HepG2 (cell line): ENCODE results near the gene SFXN2. TPM values are rescaled to one million over a fixed set of nuclear protein-coding genes. Genes with fewer than 3 reads are reported as not detected.

Experiments used
- KDM2A ChIP-seq: sonication (generic); formaldehyde crosslinking; IDR thresholded peaks from 2 replicates; pipeline ENCODE4 v1.4.0; 2020; ENCODE audit warnings: low read depth, missing genetic modification reagents, borderline replicate concordance
- RFX1 ChIP-seq: fragments of 450-650 bp; IDR thresholded peaks from 2 replicates; pipeline ENCODE4 v1.6.1; 2017
- STAT5B ChIP-seq: sonication (generic); formaldehyde crosslinking; IDR thresholded peaks from 2 replicates; pipeline ENCODE4 v1.4.0; 2020; ENCODE audit warnings: missing genetic modification reagents
- ZNF10 ChIP-seq: sonication (generic); formaldehyde crosslinking; IDR thresholded peaks from 2 replicates; pipeline ENCODE4 v1.4.0; 2020; ENCODE audit warnings: mild to moderate bottlenecking, low read depth, missing genetic modification reagents, borderline replicate concordance
- ZNF230 ChIP-seq: sonication (generic); formaldehyde crosslinking; IDR thresholded peaks from 2 replicates; pipeline ENCODE4 v1.4.0; 2020; ENCODE audit warnings: mild to moderate bottlenecking, missing genetic modification reagents
- ZNF703 ChIP-seq: sonication (generic); formaldehyde crosslinking; IDR thresholded peaks from 2 replicates; pipeline ENCODE4 v1.5.1; 2020; ENCODE audit warnings: missing genetic modification reagents, mild to moderate bottlenecking, moderate library complexity, borderline replicate concordance
- ZNF724P ChIP-seq: sonication (generic); formaldehyde crosslinking; IDR thresholded peaks from 2 replicates; pipeline ENCODE4 v1.8.0; 2022; ENCODE audit warnings: missing genetic modification reagents, borderline replicate concordance
- ZNF781 ChIP-seq: sonication (generic); formaldehyde crosslinking; IDR thresholded peaks from 2 replicates; pipeline ENCODE4 v1.5.1; 2020; ENCODE audit warnings: borderline replicate concordance, mild to moderate bottlenecking, missing genetic modification reagents; ENCODE audit errors: not compliant biosample characterization
- ZNF878 ChIP-seq: sonication (generic); formaldehyde crosslinking; IDR thresholded peaks from 2 replicates; pipeline ENCODE4 v1.8.1; 2023; ENCODE audit warnings: mild to moderate bottlenecking, missing genetic modification reagents, moderate library complexity
- polyA plus RNA-seq, 8 experiments: library from polyadenylated mRNA; depleted of rRNA in 3 of 8; stranded (reverse) in 7 of 8; unstranded in 1 of 8; fragments of >200 nt; fragmentation: Illumina TruSeq in 4 of 8; extraction: Trizol in 4 of 8; gene quantifications; 2 replicates each; pipeline versions ENCODE4 v1.2.1 to v1.2.3, GENCODE V29; 2011 to 2016; ENCODE audit warnings: low read depth in 4 of 8, missing spikeins in 1 of 8, mixed read lengths in 1 of 8; ENCODE audit not compliant: insufficient read depth in 1 of 8
- total RNA-seq, 5 experiments: library from RNA; depleted of rRNA; stranded (reverse); fragments of >200 nt; fragmentation: Illumina TruSeq; extraction: Trizol; gene quantifications; 2 replicates each; pipeline ENCODE4 v1.2.3, GENCODE V29; 2016; ENCODE audit warnings: low read depth in 1 of 5
- TF ChIP-seq, protein P1 (sequence below): sonication (generic); formaldehyde crosslinking; IDR thresholded peaks from 2 replicates; pipeline ENCODE4 v1.4.0; 2020; ENCODE audit warnings: missing genetic modification reagents, borderline replicate concordance
- TF ChIP-seq, protein P2 (sequence below): sonication (generic); formaldehyde crosslinking; IDR thresholded peaks from 2 replicates; pipeline ENCODE4 v1.9.0; 2021; ENCODE audit warnings: mild to moderate bottlenecking, missing genetic modification reagents
- TF ChIP-seq, protein P3 (sequence below): sonication (generic); formaldehyde crosslinking; IDR thresholded peaks from 2 replicates; pipeline ENCODE4 v1.5.1; 2020; ENCODE audit warnings: missing genetic modification reagents, mild to moderate bottlenecking, borderline replicate concordance
- TF ChIP-seq, protein P4 (sequence below): sonication (generic); formaldehyde crosslinking; IDR thresholded peaks from 2 replicates; pipeline ENCODE4 v1.8.0; 2022; ENCODE audit warnings: missing genetic modification reagents, mild to moderate bottlenecking, inconsistent platforms, borderline replicate concordance

Gene SFXN2
- total and polyA plus RNA-seq, 2 of the 13 experiments (the other 11 are each of a cell fraction or from before 2014, with no cell fraction given): 12.8 to 21.1 TPM

DNA sequence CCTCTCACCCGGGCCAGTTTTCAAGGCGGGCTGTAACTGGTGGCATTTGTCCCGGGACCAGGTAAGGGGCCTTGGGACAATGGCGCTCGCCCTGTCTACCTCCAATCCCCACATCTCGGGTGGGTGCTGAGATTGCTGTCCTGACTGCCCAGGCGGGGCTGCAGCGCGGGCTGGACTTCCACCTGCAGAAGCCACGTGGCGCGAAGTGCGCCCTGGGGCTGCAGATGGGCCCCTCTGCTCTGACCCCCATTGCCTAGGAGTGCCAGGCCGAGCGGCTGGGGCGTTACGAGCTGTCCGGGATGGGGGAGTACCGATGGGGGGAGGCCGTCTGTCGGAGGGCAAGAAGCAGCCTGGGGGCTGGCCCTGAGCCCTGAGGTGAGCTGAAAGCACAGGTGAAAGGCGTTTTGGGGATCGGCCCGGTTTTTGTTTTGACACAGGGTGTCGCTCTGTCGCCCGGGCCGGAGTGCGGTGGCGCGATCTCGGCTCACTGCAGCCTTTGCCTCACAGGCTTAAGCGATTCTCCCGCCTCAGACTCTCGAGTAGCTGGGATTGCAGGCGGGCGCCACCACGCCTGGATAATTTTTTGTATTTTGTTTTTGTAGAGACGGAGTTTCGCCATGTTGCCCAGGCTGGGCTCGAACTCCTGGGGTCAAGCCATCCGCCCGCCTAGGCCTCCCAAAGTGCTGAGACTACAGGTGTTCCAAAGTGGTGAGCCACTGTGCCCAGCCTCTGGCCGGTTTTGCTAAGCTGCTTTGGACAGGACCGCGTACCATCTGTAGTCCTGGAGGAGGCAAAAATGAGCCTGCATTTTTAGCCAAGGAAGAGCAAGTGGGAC lies at the start of gene SFXN2 (continued):
- TF ChIP-seq, protein P1, sequence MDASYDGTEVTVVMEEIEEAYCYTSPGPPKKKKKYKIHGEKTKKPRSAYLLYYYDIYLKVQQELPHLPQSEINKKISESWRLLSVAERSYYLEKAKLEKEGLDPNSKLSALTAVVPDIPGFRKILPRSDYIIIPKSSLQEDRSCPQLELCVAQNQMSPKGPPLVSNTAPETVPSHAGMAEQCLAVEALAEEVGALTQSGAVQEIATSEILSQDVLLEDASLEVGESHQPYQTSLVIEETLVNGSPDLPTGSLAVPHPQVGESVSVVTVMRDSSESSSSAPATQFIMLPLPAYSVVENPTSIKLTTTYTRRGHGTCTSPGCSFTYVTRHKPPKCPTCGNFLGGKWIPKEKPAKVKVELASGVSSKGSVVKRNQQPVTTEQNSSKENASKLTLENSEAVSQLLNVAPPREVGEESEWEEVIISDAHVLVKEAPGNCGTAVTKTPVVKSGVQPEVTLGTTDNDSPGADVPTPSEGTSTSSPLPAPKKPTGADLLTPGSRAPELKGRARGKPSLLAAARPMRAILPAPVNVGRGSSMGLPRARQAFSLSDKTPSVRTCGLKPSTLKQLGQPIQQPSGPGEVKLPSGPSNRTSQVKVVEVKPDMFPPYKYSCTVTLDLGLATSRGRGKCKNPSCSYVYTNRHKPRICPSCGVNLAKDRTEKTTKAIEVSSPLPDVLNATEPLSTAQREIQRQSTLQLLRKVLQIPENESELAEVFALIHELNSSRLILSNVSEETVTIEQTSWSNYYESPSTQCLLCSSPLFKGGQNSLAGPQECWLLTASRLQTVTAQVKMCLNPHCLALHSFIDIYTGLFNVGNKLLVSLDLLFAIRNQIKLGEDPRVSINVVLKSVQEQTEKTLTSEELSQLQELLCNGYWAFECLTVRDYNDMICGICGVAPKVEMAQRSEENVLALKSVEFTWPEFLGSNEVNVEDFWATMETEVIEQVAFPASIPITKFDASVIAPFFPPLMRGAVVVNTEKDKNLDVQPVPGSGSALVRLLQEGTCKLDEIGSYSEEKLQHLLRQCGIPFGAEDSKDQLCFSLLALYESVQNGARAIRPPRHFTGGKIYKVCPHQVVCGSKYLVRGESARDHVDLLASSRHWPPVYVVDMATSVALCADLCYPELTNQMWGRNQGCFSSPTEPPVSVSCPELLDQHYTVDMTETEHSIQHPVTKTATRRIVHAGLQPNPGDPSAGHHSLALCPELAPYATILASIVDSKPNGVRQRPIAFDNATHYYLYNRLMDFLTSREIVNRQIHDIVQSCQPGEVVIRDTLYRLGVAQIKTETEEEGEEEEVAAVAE: peak; percentile 41; the same call in 1 of the 2 replicates
- peak; percentile 71; the same call in 1 of the 2 replicates for TF ChIP-seq ZNF878 (CRISPR knock-in tag)
- no peak; the same call in 1 of the 2 replicates for TF ChIP-seq ZNF230
- TF ChIP-seq, protein P2, sequence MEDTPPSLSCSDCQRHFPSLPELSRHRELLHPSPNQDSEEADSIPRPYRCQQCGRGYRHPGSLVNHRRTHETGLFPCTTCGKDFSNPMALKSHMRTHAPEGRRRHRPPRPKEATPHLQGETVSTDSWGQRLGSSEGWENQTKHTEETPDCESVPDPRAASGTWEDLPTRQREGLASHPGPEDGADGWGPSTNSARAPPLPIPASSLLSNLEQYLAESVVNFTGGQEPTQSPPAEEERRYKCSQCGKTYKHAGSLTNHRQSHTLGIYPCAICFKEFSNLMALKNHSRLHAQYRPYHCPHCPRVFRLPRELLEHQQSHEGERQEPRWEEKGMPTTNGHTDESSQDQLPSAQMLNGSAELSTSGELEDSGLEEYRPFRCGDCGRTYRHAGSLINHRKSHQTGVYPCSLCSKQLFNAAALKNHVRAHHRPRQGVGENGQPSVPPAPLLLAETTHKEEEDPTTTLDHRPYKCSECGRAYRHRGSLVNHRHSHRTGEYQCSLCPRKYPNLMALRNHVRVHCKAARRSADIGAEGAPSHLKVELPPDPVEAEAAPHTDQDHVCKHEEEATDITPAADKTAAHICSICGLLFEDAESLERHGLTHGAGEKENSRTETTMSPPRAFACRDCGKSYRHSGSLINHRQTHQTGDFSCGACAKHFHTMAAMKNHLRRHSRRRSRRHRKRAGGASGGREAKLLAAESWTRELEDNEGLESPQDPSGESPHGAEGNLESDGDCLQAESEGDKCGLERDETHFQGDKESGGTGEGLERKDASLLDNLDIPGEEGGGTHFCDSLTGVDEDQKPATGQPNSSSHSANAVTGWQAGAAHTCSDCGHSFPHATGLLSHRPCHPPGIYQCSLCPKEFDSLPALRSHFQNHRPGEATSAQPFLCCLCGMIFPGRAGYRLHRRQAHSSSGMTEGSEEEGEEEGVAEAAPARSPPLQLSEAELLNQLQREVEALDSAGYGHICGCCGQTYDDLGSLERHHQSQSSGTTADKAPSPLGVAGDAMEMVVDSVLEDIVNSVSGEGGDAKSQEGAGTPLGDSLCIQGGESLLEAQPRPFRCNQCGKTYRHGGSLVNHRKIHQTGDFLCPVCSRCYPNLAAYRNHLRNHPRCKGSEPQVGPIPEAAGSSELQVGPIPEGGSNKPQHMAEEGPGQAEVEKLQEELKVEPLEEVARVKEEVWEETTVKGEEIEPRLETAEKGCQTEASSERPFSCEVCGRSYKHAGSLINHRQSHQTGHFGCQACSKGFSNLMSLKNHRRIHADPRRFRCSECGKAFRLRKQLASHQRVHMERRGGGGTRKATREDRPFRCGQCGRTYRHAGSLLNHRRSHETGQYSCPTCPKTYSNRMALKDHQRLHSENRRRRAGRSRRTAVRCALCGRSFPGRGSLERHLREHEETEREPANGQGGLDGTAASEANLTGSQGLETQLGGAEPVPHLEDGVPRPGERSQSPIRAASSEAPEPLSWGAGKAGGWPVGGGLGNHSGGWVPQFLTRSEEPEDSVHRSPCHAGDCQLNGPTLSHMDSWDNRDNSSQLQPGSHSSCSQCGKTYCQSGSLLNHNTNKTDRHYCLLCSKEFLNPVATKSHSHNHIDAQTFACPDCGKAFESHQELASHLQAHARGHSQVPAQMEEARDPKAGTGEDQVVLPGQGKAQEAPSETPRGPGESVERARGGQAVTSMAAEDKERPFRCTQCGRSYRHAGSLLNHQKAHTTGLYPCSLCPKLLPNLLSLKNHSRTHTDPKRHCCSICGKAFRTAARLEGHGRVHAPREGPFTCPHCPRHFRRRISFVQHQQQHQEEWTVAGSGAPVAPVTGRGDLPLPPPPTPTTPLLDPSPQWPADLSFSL: 0 out of 2 replicates have a peak, but pooled peaks have one; percentile 20
- no peak for TF ChIP-seq ZNF703
- TF ChIP-seq ZNF10 (CRISPR knock-in tag): no peak
- TF ChIP-seq ZNF724P (CRISPR knock-in tag): no peak
- TF ChIP-seq, protein P3, sequence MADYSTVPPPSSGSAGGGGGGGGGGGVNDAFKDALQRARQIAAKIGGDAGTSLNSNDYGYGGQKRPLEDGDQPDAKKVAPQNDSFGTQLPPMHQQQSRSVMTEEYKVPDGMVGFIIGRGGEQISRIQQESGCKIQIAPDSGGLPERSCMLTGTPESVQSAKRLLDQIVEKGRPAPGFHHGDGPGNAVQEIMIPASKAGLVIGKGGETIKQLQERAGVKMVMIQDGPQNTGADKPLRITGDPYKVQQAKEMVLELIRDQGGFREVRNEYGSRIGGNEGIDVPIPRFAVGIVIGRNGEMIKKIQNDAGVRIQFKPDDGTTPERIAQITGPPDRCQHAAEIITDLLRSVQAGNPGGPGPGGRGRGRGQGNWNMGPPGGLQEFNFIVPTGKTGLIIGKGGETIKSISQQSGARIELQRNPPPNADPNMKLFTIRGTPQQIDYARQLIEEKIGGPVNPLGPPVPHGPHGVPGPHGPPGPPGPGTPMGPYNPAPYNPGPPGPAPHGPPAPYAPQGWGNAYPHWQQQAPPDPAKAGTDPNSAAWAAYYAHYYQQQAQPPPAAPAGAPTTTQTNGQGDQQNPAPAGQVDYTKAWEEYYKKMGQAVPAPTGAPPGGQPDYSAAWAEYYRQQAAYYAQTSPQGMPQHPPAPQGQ (CRISPR knock-in tag): no peak
- TF ChIP-seq, protein P4, sequence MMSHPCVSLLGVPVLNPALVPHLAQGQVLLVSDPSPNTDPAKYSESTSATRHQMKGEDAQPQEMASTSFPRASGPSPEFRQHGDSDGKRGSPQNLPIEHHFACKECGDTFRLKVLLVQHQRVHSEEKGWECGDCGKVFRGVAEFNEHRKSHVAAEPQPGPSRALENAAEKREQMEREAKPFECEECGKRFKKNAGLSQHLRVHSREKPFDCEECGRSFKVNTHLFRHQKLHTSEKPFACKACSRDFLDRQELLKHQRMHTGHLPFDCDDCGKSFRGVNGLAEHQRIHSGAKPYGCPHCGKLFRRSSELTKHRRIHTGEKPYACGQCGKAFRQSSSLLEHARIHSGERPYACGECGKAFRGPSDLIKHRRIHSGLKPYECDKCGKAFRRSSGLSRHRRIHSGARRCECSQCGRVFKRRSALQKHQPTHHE (CRISPR knock-in tag): no peak
- no peak for TF ChIP-seq STAT5B (CRISPR knock-in tag)
- TF ChIP-seq RFX1: no peak
- TF ChIP-seq ZNF781 (CRISPR knock-in tag): peak; percentile 73
- no peak for TF ChIP-seq KDM2A (CRISPR knock-in tag)
